HG02981 (cell line): ENCODE results near the gene SSBP3.
A peak's percentile ranks its signal among the peaks of the same experiment; 100 is the strongest.
"Not testable (repeated sequence)": the region's sequence is repeated elsewhere in the genome, so short reads cannot be mapped to it uniquely, and the experiment has no call there.

ENCODE experiments used
- ATAC-seq: cut with Tn5 transposase; IDR thresholded peaks from one replicate; pipeline ENCODE4 v1.9.1; 2021; ENCODE audit warnings: mild to moderate bottlenecking, moderate library complexity; ENCODE audit not compliant: unreplicated experiment

SSBP3 gene

DNA sequence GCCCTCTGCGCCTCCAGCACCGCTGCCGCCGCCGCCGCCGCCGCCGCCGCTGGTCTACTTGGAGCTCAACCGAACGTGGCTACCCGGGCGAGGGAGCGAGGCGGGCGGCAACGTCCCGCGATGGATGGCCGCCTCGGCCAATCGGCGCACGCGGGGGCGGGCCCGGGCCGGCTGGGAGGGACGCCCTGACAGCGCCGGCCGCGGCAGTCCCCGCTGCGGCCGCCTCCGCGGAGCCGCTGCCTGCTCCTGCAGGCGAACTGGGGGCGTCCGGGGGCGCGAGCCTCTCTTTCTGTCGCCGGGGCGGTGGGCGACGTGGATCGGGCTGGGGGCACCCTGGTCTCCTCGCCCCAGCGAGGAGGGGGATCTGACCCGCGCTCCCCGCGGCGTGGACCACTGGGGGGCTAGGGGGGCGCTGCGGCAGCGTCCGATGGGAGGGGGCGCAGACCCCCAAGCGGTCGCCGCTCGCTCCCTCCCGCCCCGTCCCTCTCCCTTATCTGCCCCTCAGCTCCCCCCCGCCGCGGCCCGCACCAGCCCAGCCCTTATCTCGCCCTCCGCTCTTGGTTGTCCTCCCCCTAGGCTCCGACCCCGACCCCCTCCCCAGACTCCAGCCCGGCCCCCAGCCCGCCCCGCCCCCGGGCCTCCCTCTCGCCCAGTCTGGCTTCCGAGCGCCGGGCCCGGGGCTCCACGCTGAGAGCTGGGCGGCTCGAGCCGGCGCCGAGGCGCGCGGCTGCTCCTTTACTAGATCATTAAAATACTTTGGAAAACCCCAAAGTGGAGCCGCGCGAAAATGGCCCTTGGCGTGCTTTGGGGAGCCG is at the start of gene SSBP3:
SSBP3 (minus strand) TSS at position 56 of the 815 bp plus-strand sequence.
- ATAC-seq: peak; percentile 82

DNA sequence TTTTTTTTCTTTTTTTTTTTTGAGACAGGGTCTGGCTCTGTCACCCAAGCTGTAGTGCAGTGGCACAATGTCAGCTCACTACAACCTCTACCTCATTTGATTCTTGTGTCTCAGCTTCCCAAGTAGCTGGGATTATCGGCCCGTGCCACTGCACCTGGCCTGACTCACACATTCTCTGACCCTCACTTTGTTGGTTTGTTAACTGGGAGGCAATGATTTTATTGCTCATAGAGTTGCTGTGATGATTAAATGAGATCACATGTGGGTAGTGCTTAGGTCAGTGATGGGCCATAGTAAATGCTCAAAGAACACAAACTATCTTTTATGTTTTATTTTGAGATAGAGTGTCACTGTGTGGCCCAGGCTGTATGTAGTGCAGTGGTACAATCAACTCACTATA is 47.3 kb upstream of the SSBP3 start:
- ATAC-seq: no peak

DNA sequence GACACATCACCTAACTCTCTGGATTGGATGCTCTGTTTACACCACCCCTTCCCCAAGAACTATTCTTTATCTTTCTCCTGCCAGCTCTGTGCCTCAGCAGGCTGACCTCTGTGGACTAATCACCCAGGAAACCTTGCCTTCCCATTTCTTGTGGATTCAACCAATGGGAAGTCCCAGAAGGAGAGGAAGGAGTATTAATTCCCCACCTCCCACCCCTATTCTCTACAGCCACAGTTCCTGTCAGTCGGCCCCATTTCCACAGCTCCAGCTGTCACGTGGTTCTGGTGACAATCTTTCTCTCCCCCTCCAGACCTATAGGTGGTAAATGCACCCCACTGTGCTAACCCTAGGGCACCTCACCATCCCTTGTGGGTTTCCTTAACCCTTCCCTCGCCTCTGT is 46.8 kb upstream of the SSBP3 start:
- no peak for ATAC-seq

- ATAC-seq: not testable (repeated sequence)
These were observed 43.2 kb upstream of the SSBP3 start for GRCh38 chr1:54449431-54449830.

GRCh38 chr1:54448801-54449200 is 42.6 kb upstream of the SSBP3 start:
- ATAC-seq: not testable (repeated sequence)

DNA sequence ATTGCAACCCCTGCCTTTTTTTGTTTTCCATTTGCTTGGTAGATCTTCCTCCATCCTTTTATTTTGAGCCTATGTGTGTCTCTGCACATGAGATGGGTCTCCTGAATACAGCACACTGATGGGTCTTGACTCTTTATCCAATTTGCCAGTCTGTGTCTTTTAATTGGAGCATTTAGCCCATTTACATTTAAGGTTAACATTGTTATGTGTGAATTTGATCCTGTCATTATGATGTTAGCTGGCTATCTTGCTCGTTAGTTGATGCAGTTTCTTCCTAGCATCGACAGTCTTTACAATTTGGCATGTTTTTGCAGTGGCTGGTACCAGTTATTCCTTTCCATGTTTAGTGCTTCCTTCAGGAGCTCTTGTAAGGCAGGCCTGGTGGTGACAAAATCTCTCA is 40.9 kb upstream of the SSBP3 start:
- not testable (repeated sequence) for ATAC-seq

GRCh38 chr1:54442185-54442584 is 36.0 kb upstream of the SSBP3 start:
- no peak for ATAC-seq

DNA sequence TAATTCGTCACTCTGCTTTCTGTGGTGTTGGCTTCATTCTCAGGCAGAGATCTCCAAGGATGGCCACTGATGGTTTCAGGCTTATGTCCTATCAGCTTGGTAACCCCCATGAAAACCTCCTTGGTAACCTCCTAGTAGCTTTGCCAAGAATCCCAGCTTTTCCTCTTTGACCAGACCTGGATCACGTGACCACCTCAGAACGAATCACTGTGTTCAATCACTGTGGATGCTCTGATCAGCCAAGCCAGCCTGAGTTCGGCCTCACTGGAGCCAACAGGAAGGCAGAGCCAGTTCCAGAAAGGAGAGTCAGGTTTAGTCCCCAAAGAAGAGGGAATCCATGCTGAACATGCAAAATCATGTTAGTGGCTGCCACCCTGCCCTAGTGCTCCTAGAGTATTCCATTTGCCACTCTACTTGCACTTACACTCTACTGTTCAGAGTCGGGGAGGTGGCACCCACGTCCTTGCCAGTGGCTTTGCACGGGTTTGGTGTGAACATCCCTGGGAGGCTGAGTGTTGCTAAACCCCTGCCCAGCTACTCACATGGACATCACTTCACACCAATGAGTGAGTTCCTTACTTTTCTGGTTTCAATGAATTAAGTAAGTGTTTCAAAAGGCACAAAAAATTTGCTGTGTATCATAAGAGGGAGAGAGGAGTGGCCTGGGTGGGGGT is 33.5 kb upstream of the SSBP3 start:
- ATAC-seq: no peak

DNA sequence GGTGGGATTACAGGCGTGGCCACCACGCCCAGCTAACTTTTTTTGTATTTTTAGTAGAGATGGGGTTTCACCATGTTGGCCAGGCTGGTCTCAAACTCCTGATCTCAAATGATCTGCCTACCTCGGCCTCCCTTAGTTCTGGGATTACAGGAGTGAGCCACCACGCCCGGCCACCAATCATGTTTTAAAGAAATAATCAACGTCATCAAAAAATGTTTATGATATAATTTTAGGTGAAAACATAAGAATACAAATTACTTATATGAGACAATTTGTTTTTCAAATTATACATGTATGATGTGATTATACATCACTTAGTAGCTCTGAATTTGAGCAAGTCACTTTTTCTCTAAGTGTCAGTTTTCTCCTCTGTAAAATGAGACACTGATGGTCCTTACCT is 31.6 kb upstream of the SSBP3 start:
- no peak for ATAC-seq

- no peak for ATAC-seq
These were observed 30.6 kb upstream of the SSBP3 start for GRCh38 chr1:54436826-54437225.

DNA sequence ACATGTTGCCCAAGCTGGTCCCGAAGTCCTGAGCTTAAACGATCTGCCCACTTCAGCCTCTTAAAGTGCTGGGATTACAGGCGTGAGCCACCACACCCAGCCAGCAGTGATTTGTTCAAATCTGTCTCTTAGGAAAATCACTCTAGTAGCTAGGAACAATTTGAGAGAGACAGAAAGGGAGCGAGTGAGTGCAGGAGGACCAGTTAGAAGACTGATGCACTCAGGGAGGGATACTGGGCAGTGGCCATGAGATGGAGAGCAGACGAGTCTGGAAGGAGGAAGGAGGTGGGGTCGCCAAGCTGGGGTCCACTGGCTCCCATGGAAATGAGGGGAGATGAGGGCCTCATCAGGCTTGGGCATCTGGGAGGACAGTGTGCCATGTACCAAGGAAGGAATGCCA is 23.6 kb upstream of the SSBP3 start:
- no peak for ATAC-seq

DNA sequence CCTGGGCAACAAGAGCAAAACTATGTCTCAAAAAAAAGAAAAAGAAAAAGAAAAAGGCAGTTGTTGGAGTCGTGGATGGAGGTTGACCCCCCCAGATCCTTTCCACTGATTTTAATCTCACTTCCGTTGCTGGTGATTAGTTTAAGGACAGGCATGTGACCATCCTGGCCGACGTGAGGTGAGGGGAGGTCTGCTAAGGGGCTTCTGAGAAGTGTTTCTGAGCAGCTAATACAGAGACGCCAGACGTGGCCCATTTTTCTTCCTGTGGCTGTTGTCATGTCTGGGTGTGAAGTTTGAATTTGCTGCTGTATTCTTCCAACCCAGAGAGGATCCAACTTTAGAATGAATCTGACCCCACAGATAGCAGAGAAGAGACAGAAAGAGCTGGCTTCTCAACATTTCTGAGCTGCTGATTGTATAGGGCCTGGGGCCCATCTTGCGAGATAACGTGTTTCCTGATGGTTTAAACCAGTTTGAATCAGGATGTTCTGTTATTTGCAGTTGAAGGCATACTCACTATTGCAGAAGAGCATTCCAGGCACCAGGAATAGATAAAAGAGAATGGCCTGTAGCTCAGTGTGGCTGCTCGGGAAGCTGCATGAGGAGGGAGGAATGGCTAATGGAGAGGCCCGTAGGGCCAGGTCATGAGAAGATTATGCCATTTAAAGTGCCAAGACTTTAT is 22.8 kb upstream of the SSBP3 start:
- ATAC-seq: no peak

DNA sequence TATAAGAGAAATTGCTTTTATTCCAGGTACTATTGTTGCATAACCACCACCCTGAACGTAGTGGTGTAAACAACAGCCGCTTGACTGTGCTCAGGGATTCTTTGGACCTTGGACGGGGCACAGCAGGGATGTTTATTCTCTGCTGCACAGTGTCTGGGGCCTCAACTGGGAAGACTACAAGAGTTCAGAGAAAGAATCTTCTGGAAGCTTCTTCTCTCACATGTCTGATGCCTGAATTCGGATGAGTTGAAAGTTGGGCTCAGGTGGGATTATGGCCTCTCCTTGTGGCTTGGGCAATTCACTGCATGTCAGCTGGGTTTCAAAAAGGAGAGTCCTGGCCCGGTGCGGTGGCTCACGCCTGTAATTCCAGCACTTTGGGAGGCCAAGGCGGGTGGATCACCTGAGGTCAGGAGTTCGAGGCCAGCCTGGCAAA is 19.0 kb upstream of the SSBP3 start:
- ATAC-seq: no peak

GRCh38 chr1:54424398-54424797 is 18.2 kb upstream of the SSBP3 start:
- ATAC-seq: no peak

GRCh38 chr1:54421101-54421504 is 14.9 kb upstream of the SSBP3 start:
- ATAC-seq: no peak

DNA sequence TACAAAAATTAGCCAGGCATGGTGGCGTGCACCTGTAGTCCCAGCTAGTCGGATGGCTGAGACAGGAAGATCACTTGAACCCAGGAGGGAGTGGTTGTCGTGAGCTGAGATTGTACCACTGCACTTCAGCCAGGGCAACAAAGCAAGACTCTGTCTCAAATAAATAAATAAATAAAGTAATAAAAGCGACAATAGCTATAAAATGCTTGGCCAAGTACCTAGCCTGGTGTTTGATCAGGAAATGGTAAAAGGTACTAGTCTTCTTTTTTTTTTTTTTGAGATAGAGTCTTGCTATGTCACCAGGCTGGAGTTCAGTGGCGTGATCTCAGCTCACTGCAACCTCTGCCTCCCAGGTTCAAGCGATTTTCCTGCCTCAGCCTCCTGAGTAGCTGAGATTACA is 12.4 kb upstream of the SSBP3 start:
- not testable (repeated sequence) for ATAC-seq

- no peak for ATAC-seq
These were observed 10.9 kb upstream of the SSBP3 start for GRCh38 chr1:54417123-54417522.

DNA sequence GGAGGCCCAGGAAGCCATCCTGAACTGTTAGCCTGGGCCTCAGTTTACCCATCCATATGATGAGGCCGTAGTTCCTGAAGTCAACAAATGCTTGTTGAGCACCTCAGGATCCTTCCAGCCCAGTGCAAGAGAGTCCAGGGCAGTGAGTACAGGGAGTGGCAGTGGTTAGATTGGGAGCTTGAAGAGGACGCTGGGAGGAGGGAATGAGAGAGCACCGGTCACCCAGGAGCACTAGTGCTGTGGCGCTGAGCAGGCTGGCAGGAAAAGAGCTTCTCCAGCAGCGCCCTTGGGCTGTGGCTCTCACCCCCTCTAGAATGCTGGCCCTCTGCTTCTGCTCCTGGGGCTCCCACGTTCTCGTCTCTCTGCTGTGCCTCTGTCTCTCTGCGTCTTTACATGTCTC is 10.2 kb upstream of the SSBP3 start:
- ATAC-seq: no peak

DNA sequence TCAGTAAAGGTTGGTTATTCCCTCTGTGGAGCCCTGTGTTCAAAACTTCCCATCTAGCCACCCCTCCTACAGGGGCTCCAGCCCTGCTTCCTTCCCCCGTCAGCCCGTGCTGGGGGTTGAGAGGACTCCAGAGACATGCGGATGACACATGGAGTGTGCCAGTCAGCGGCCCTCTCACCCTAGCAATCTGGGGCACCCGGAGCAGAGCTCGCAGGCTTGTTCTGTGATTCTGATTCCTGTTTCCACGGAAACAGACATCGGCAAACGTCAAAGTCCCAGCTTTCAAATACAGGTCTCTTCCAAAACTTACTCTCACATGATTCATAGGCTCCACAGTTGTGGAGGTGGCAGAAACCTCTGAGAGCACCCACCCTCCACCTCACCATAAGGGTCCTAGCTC is 9.8 kb upstream of the SSBP3 start:
- ATAC-seq: no peak

- ATAC-seq: no peak
These were observed 9.3 kb upstream of the SSBP3 start for GRCh38 chr1:54415533-54415932.

DNA sequence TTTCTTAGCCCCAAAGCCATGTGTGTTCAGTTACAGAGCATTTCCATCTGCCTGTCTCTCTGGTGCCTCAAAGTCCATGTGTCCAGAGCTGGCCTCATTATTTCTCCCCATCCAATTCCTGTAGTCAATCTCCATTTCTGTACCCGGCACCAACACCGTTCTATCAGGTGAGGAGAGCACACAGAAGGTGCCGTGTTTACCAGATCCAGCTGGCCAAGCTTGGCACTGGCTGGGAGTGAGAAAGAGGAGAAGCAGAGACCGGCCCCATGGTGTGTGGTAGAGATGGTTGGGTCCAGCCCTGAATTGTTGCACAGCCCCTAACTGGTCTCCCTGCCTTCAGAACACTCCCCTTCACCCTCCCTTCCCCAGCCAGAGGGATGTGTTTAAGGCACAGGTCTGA is 7.5 kb upstream of the SSBP3 start:
- ATAC-seq: no peak

GRCh38 chr1:54413295-54413694 is 7.1 kb upstream of the SSBP3 start:
- no peak for ATAC-seq
